Neuronal stem cell (in vitro differentiated cells): ENCODE data around the gene CAMK2N1.

Experiments used
- DNase-seq: peaks from one replicate; pipeline ENCODE4 v3.0.0-alpha.2; 2013; ENCODE audit warnings: low spot score
- H2AFZ ChIP-seq: one replicate; pipeline ENCODE4 v1.6.1; 2013; ENCODE audit warnings: mild to moderate bottlenecking, low read length, inconsistent platforms
- H2AK5ac ChIP-seq: 2 replicates; pipeline ENCODE4 v1.6.1; 2013; ENCODE audit warnings: low read depth, mild to moderate bottlenecking, inconsistent platforms, low read length, moderate library complexity, mixed read lengths
- H2BK120ac ChIP-seq: 2 replicates; pipeline ENCODE4 v1.6.1; 2013; ENCODE audit warnings: low read depth, mild to moderate bottlenecking, inconsistent platforms, low read length, moderate library complexity, mixed read lengths
- H2BK12ac ChIP-seq: one replicate; pipeline ENCODE4 v1.6.1; 2013; ENCODE audit warnings: low read length, inconsistent platforms
- H2BK15ac ChIP-seq: 2 replicates; pipeline ENCODE4 v1.6.1; 2013; ENCODE audit warnings: mild to moderate bottlenecking, low read length, inconsistent platforms, mixed read lengths
- H2BK5ac ChIP-seq: one replicate; pipeline ENCODE4 v1.6.1; 2013; ENCODE audit warnings: inconsistent platforms, mild to moderate bottlenecking, low read length, moderate library complexity
- H3K14ac ChIP-seq: one replicate; pipeline ENCODE4 v1.6.1; 2013; ENCODE audit warnings: low read length, inconsistent platforms
- H3K18ac ChIP-seq: 2 replicates; pipeline ENCODE4 v1.6.1; 2013; ENCODE audit warnings: low read length, inconsistent platforms
- H3K23ac ChIP-seq: 2 replicates; pipeline ENCODE4 v1.6.1; 2013; ENCODE audit warnings: low read depth, mild to moderate bottlenecking, mixed read lengths, low read length, inconsistent platforms; ENCODE audit not compliant: poor library complexity
- H3K27ac ChIP-seq: replicated peaks from 3 replicates; pipeline ENCODE4 v1.5.1; 2013; ENCODE audit warnings: low read length, inconsistent platforms
- H3K27me3 ChIP-seq, 3 experiments: 2 replicates each; pipeline ENCODE4 v1.6.1; 2013; ENCODE audit warnings: low read length in 3 of 3, mild to moderate bottlenecking in 2 of 3, inconsistent platforms in 1 of 3, low read depth in 1 of 3, mixed read lengths in 1 of 3, moderate library complexity in 1 of 3; ENCODE audit not compliant: control insufficient read depth in 3 of 3, insufficient read depth in 3 of 3
- H3K36me3 ChIP-seq, 2 donors: replicated peaks in 1 of 2; 2 replicates each; pipeline ENCODE4 v1.6.1; 2013; ENCODE audit warnings: low read length in 2 of 2; ENCODE audit not compliant: control insufficient read depth in 2 of 2, insufficient read depth in 2 of 2
- H3K4ac ChIP-seq: 2 replicates; pipeline ENCODE4 v1.6.1; 2013; ENCODE audit warnings: inconsistent platforms, mild to moderate bottlenecking, low read length, moderate library complexity
- H3K4me1 ChIP-seq, 2 donors: 1 replicate in 1 of 2; 2 replicates in 1 of 2; pipeline ENCODE4 v1.6.1; 2013; ENCODE audit warnings: low read length in 2 of 2, low read depth in 1 of 2; ENCODE audit not compliant: control insufficient read depth in 2 of 2, insufficient read depth in 1 of 2
- H3K4me2 ChIP-seq: one replicate; pipeline ENCODE4 v1.6.1; 2013; ENCODE audit warnings: mild to moderate bottlenecking, low read length, inconsistent platforms; ENCODE audit not compliant: insufficient read depth, poor library complexity, severe bottlenecking
- H3K4me3 ChIP-seq, 2 donors: 2 replicates each; pipeline ENCODE4 v1.5.1; 2013; ENCODE audit warnings: low read length in 2 of 2, mild to moderate bottlenecking in 2 of 2, inconsistent platforms in 1 of 2, moderate library complexity in 1 of 2
- H3K79me1 ChIP-seq: one replicate; pipeline ENCODE4 v1.6.1; 2013; ENCODE audit warnings: low read depth, mild to moderate bottlenecking, inconsistent platforms, low read length, moderate library complexity
- H3K9ac ChIP-seq: one replicate; pipeline ENCODE4 v1.6.1; 2013; ENCODE audit warnings: mild to moderate bottlenecking, low read depth, low read length, inconsistent platforms; ENCODE audit not compliant: poor library complexity
- H3K9me3 ChIP-seq, 2 donors: replicated peaks in 1 of 2; 2 replicates each; pipeline versions ENCODE3 to v1.6.1; 2013; ENCODE audit warnings: low read length in 2 of 2, mild to moderate bottlenecking in 2 of 2, inconsistent platforms in 1 of 2, low read depth in 1 of 2, mixed read lengths in 1 of 2, moderate library complexity in 1 of 2; ENCODE audit not compliant: control insufficient read depth in 2 of 2, insufficient read depth in 1 of 2
- H4K8ac ChIP-seq: one replicate; pipeline ENCODE4 v1.6.1; 2013; ENCODE audit warnings: low read depth, mild to moderate bottlenecking, inconsistent platforms, low read length, moderate library complexity
- H4K91ac ChIP-seq: one replicate; pipeline ENCODE4 v1.6.1; 2013; ENCODE audit warnings: low read length, low read depth, mild to moderate bottlenecking, inconsistent platforms; ENCODE audit not compliant: poor library complexity
- whole genome bisulfite sequencing, 2 donors: extraction: QIAGEN DNeasy Blood & Tissue Kit; methylation state at CpG; one replicate each; pipeline ENCODE4 v1.1.7; 2013; ENCODE audit warnings: missing lambda C conversion rate in 2 of 2, mixed read lengths in 1 of 2; ENCODE audit not compliant: insufficient read length in 2 of 2, insufficient replicate concordance in 1 of 2; ENCODE audit errors: extremely low coverage in 2 of 2; 5-methylcytosine and 5-hydroxymethylcytosine counted together

Gene CAMK2N1

GRCh38 chr1:20454004-20454403 lies 32.0 kb downstream of the CAMK2N1 start:
- no peaks in the 10 kb centered on the region for H3K36me3 ChIP-seq
- H4K8ac ChIP-seq, result no peak overlapping the region
- H2BK15ac ChIP-seq, result no peak overlapping the region
- no peak overlapping the region for H2BK5ac ChIP-seq
- peak overlapping the region in 1 of 2 donors; percentile 64 for H3K4me3 ChIP-seq
- no peak overlapping the region for H3K18ac ChIP-seq
- peaks cover 4 to 5% of the 10 kb centered on the region in 2 donors for H3K4me1 ChIP-seq
- H4K91ac ChIP-seq, result peak overlapping the region; percentile 6
- no peak for DNase-seq
- H3K14ac ChIP-seq, result no peak overlapping the region
- no peak overlapping the region for H3K23ac ChIP-seq
- no peak overlapping the region for H3K27ac ChIP-seq
- peaks cover 0 to 3% of the 10 kb centered on the region in 2 donors for H3K9me3 ChIP-seq
- no peak overlapping the region for H2BK120ac ChIP-seq
- H2BK12ac ChIP-seq, result no peak overlapping the region
- no CpG with 5 or more reads among the region's 4 CpGs for WGBS, 2 donors
- no peak overlapping the region for H3K4me2 ChIP-seq
- H2AFZ ChIP-seq, result no peak overlapping the region
- H3K79me1 ChIP-seq, result no peaks in the 10 kb centered on the region
- no peak overlapping the region for H3K9ac ChIP-seq
- H2AK5ac ChIP-seq, result no peak overlapping the region
- no peak overlapping the region for H3K4ac ChIP-seq
- H3K27me3 ChIP-seq, result peaks cover 0 to 17% (median 0%) of the 10 kb centered on the region in 3 experiments

- no peak overlapping the region for H2BK15ac ChIP-seq
- H2BK5ac ChIP-seq, result no peak overlapping the region
- no peak overlapping the region for H4K91ac ChIP-seq
- no peak overlapping the region for H3K14ac ChIP-seq
- H3K4me2 ChIP-seq, result no peak overlapping the region
- H3K27me3 ChIP-seq, result peaks cover 0 to 5% (median 0%) of the 10 kb centered on the region in 3 experiments
- no peak overlapping the region for H2BK12ac ChIP-seq
- H3K23ac ChIP-seq, result no peak overlapping the region
- no peak overlapping the region for H3K18ac ChIP-seq
- H4K8ac ChIP-seq, result no peak overlapping the region
- H3K79me1 ChIP-seq, result no peaks in the 10 kb centered on the region
- H2BK120ac ChIP-seq, result no peak overlapping the region
- no peak overlapping the region for H2AK5ac ChIP-seq
- H3K4me1 ChIP-seq, result peaks cover 13 to 15% of the 10 kb centered on the region in 2 donors
- no peak overlapping the region for H3K9ac ChIP-seq
- no CpG with 5 or more reads among the region's 4 CpGs for WGBS, 2 donors
- H3K4ac ChIP-seq, result no peak overlapping the region
- H3K27ac ChIP-seq, result no peak overlapping the region
- no peak overlapping the region for H3K4me3 ChIP-seq
- no peaks in the 10 kb centered on the region for H3K36me3 ChIP-seq
- H3K9me3 ChIP-seq, result peaks cover 0 to 3% of the 10 kb centered on the region in 2 donors
- no peak for DNase-seq
- H2AFZ ChIP-seq, result no peak overlapping the region
These were observed 36.2 kb downstream of the CAMK2N1 start for GRCh38 chr1:20449735-20450311.

- Histone ChIP-seq H2AFZ (no peak overlapping the region), H3K14ac (no peak overlapping the region), H3K4me1 (peaks cover 15 to 23% of the 10 kb centered on the region in 2 donors), H3K27me3 (peaks cover 0 to 5% (median 0%) of the 10 kb centered on the region in 3 experiments), H3K36me3 (no peaks in the 10 kb centered on the region), H3K27ac (no peak overlapping the region), H3K9ac (no peak overlapping the region), H4K8ac (no peak overlapping the region), H2BK5ac (no peak overlapping the region), H2BK120ac (no peak overlapping the region), H3K23ac (no peak overlapping the region), H3K79me1 (no peaks in the 10 kb centered on the region), H3K4me2 (no peak overlapping the region), H3K9me3 (peaks cover 0 to under 1% of the 10 kb centered on the region in 2 donors), H3K4ac (no peak overlapping the region), H4K91ac (no peak overlapping the region), H2BK12ac (no peak overlapping the region), H3K18ac (no peak overlapping the region), H2AK5ac (no peak overlapping the region), H3K4me3 (no peak overlapping the region), H2BK15ac (no peak overlapping the region)
- WGBS, 2 donors, result no CpG with 5 or more reads among the region's 9 CpGs
- DNase-seq, result peak; percentile 50
These were observed 37.3 kb downstream of the CAMK2N1 start for GRCh38 chr1:20448671-20449071.

- Histone ChIP-seq H4K91ac (no peak overlapping the region), H2BK5ac (no peak overlapping the region), H3K9me3 (no peaks in the 10 kb centered on the region), H3K4me1 (peaks cover 22 to 29% of the 10 kb centered on the region in 2 donors), H2AFZ (no peak overlapping the region), H3K23ac (no peak overlapping the region), H3K79me1 (no peaks in the 10 kb centered on the region), H2BK15ac (no peak overlapping the region), H4K8ac (no peak overlapping the region), H3K14ac (no peak overlapping the region), H3K9ac (no peak overlapping the region), H3K18ac (no peak overlapping the region), H3K4ac (no peak overlapping the region), H3K36me3 (no peaks in the 10 kb centered on the region), H2BK120ac (no peak overlapping the region), H2BK12ac (no peak overlapping the region), H3K27ac (no peak overlapping the region), H3K4me3 (no peak overlapping the region), H2AK5ac (no peak overlapping the region), H3K4me2 (no peak overlapping the region), H3K27me3 (peaks cover 0 to 5% (median 0%) of the 10 kb centered on the region in 3 experiments)
- no peak for DNase-seq
- no CpG with 5 or more reads among the region's 7 CpGs for WGBS, 2 donors
These were observed 38.2 kb downstream of the CAMK2N1 start for GRCh38 chr1:20447794-20448193.
